Measurements from ENCODE around the gene KRT31. TPM values are rescaled to one million over a fixed set of nuclear protein-coding genes. Genes with fewer than 3 reads are reported as not detected.
A peak's percentile ranks its signal among the peaks of the same experiment; 100 is the strongest.

Gene KRT31
- total and polyA plus RNA-seq, 8 donors = 3.1 TPM; not detected in 7

DNA sequence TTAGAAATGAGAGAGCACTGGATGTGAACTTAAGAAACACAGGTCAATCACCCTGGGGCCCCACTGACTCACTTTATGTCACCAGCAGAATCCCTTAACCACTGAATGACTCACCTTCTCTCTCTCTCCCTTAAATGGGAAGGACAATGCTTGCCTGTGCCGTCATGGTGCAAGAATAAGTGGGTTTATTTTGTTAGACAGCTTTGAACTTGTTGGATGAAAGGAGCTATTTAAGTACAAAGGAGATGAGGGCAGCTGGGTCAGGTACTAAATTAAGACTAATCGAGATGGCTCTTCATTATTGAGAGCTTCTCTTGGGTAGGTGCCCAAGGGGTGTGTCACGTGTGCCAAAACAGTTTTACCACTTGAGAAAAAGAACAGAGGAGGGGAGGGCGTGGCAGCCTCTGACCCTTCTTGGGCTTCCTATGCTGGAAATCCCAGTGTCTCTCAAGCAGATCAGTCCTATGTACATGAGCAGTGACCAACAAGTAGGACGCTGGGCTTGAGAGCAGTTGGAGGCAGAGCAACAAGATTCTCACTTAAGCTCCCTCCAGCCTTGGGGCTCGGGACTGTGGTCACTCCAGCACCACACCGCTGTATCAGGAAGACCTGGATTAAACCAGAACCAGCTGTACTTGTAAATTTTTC lies 6.7 kb upstream of the KRT31 start:
- H3K4me3 ChIP-seq = no peak overlapping the region
- intact Hi-C loops (cut with DNase I; ENCODE audit: low total_unique reads) = no loop called here
- H3K9me3 ChIP-seq = no peaks in the 10 kb centered on the region
- no peak for TF ChIP-seq EP300 (IDR thresholded peaks at IDR 0.05)
- no peak for TF ChIP-seq CTCF (IDR thresholded peaks at IDR 0.05)
- TF ChIP-seq POLR2AphosphoS5 (IDR thresholded peaks at IDR 0.05) = no peak
- TF ChIP-seq POLR2A (IDR thresholded peaks at IDR 0.05) = no peak
- peak in 1 of 2 donors; percentile 30 for DNase-seq
- no peak overlapping the region for H3K27ac ChIP-seq
- WGBS, 5 donors = 47 to 75% (median 63%) methylated on average over 7 of the region's 7 CpGs
- no peaks in the 10 kb centered on the region for H3K36me3 ChIP-seq
- no peaks in the 10 kb centered on the region for H3K4me1 ChIP-seq
- H3K27me3 ChIP-seq = peaks cover 0 to 9% (median 0%) of the 10 kb centered on the region in 3 donors

- TF ChIP-seq POLR2A (IDR thresholded peaks at IDR 0.05) (no peak), EP300 (IDR thresholded peaks at IDR 0.05) (no peak), POLR2AphosphoS5 (IDR thresholded peaks at IDR 0.05) (no peak), CTCF (IDR thresholded peaks at IDR 0.05) (no peak)
- H3K4me1 ChIP-seq = no peaks in the 10 kb centered on the region
- H3K27me3 ChIP-seq = peaks cover 0 to 9% (median 0%) of the 10 kb centered on the region in 3 donors
- H3K27ac ChIP-seq = no peak overlapping the region
- WGBS, 5 donors = 63 to 71% (median 68%) methylated on average over 4 of the region's 4 CpGs
- no peaks in the 10 kb centered on the region for H3K36me3 ChIP-seq
- no peak for DNase-seq
- H3K9me3 ChIP-seq = no peaks in the 10 kb centered on the region
- H3K4me3 ChIP-seq = no peak overlapping the region
- intact Hi-C loops (cut with DNase I; ENCODE audit: low total_unique reads) = no loop called here
Observed at GRCh38 chr17:41403404-41404023, 6.1 kb upstream of the KRT31 start.

GRCh38 chr17:41402161-41402560 lies 4.8 kb upstream of the KRT31 start:
- H3K4me3 ChIP-seq = no peak overlapping the region
- H3K4me1 ChIP-seq = no peaks in the 10 kb centered on the region
- H3K27me3 ChIP-seq = peaks cover 0 to 9% (median 0%) of the 10 kb centered on the region in 3 donors
- no peaks in the 10 kb centered on the region for H3K36me3 ChIP-seq
- intact Hi-C loops (cut with DNase I; ENCODE audit: low total_unique reads) = no loop called here
- no peak for TF ChIP-seq POLR2AphosphoS5 (IDR thresholded peaks at IDR 0.05)
- TF ChIP-seq EP300 (IDR thresholded peaks at IDR 0.05) = no peak
- TF ChIP-seq CTCF (IDR thresholded peaks at IDR 0.05) = no peak
- no peak for TF ChIP-seq POLR2A (IDR thresholded peaks at IDR 0.05)
- 87 to 93% (median 88%) methylated on average over 5 of the region's 5 CpGs for WGBS, 5 donors
- no peaks in the 10 kb centered on the region for H3K9me3 ChIP-seq
- no peak overlapping the region for H3K27ac ChIP-seq
- no peak for DNase-seq

- WGBS, 5 donors = 89 to 95% (median 94%) methylated on average over 7 of the region's 7 CpGs
- TF ChIP-seq CTCF (IDR thresholded peaks at IDR 0.05) = no peak
- no peak for TF ChIP-seq EP300 (IDR thresholded peaks at IDR 0.05)
- TF ChIP-seq POLR2A (IDR thresholded peaks at IDR 0.05) = no peak
- TF ChIP-seq POLR2AphosphoS5 (IDR thresholded peaks at IDR 0.05) = no peak
- no peaks in the 10 kb centered on the region for H3K4me1 ChIP-seq
Observed at GRCh38 chr17:41396340-41396739, 1.1 kb downstream of the KRT31 start.

More at GRCh38 chr17:41396340-41396739, 1.1 kb downstream of the KRT31 start:
- H3K36me3 ChIP-seq = no peaks in the 10 kb centered on the region
- no peaks in the 10 kb centered on the region for H3K9me3 ChIP-seq
- no peak overlapping the region for H3K27ac ChIP-seq
- peaks cover 0 to 11% (median 0%) of the 10 kb centered on the region in 3 donors for H3K27me3 ChIP-seq
- no peak overlapping the region for H3K4me3 ChIP-seq
- intact Hi-C loops (cut with DNase I; ENCODE audit: low total_unique reads) = no loop called here
- no peak for DNase-seq

Measured in stomach (tissue), 9 donors.